Esophagus squamous epithelium (tissue), 5 donors: ENCODE results near the gene EIF2AK3. TPM values are rescaled to one million over a fixed set of nuclear protein-coding genes. Genes with fewer than 3 reads are reported as not detected.

Experiments used
- DNase-seq: peaks from one replicate; lab custom pipeline; 2025; lab: John Stamatoyannopoulos, UW
- H3K27ac ChIP-seq, 4 donors: fragments of 200-600 bp; sonication (generic); one replicate each; pipeline ENCODE4 v1.5.1; 2016 to 2019; ENCODE audit warnings: mild to moderate bottlenecking in 1 of 4
- H3K27me3 ChIP-seq, 4 donors: fragments of 200-600 bp; sonication (generic); 1 replicate in 3 of 4; 2 replicates in 1 of 4; pipeline versions ENCODE4 v1.5.1 to v1.6.0; 2017 to 2021; ENCODE audit warnings: antibody characterized with exemption in 1 of 4
- H3K36me3 ChIP-seq, 3 donors: fragments of 200-600 bp; sonication (generic); one replicate each; pipeline ENCODE4 v1.5.1; 2016 to 2019
- H3K4me1 ChIP-seq, 3 donors: fragments of 200-600 bp; sonication (generic); one replicate each; pipeline ENCODE4 v1.5.1; 2017 to 2019
- H3K4me3 ChIP-seq, 4 donors: fragments of 200-600 bp; sonication (generic); 1 replicate in 3 of 4; 2 replicates in 1 of 4; pipeline ENCODE4 v1.5.1; 2016 to 2019; ENCODE audit warnings: mild to moderate bottlenecking in 2 of 4, moderate library complexity in 1 of 4
- H3K9me3 ChIP-seq, 3 donors: fragments of 200-600 bp; sonication (generic); one replicate each; pipeline ENCODE4 v1.5.1; 2016 to 2019
- CTCF ChIP-seq, 6 experiments: fragments of 450-650 bp in 4 of 6; fragments of 200-600 bp in 2 of 6; sonication (generic) in 2 of 6; IDR thresholded peaks; one replicate each; pipeline ENCODE4 v1.5.1; 2016 to 2019; ENCODE audit warnings: antibody characterized with exemption in 6 of 6, mild to moderate bottlenecking in 4 of 6, moderate library complexity in 4 of 6
- POLR2A ChIP-seq, 4 donors: fragments of 450-650 bp; IDR thresholded peaks; one replicate each; pipeline ENCODE4 v1.6.1; 2017; ENCODE audit warnings: antibody characterized with exemption in 4 of 4, mild to moderate bottlenecking in 4 of 4, moderate library complexity in 3 of 4
- WGBS, 2 donors: methylation state at CpG; one replicate each; pipeline ENCODE4 v1.1.5; 2018; 5-methylcytosine and 5-hydroxymethylcytosine counted together
- intact Hi-C: fragments of 100-400 bp; cut with DNase I; formaldehyde crosslinking; loops from one replicate; pipeline ENCODE4 v1.15.0; 2022
- total RNA-seq, 4 donors: library from RNA; depleted of rRNA; stranded (reverse); fragments of >200 nt; gene quantifications; one replicate each; pipeline ENCODE4 v1.1.0, GENCODE V29; 2016
- donor health status: DM: yes; HTN: yes; CAD: no.

The EIF2AK3 gene
- total RNA-seq, 4 donors from 2014 or later: 12.2 to 16.9 (median 16.7) TPM

GRCh38 chr2:88591698-88592097 is 35.6 kb downstream of the EIF2AK3 start:
- Histone ChIP-seq H3K27ac (no peak overlapping the region), H3K4me1 (no peaks in the 10 kb centered on the region), H3K27me3 (no peaks in the 10 kb centered on the region), H3K9me3 (no peaks in the 10 kb centered on the region), H3K36me3 (peaks cover 0 to 72% (median 13%) of the 10 kb centered on the region in 3 donors), H3K4me3 (no peak overlapping the region)
- intact Hi-C loops: loop anchor here (5.0 kb wide), 1 partner anchor 76 kb away; no protein-coding TSS in a partner anchor
- no peak for DNase-seq
- WGBS, 2 donors: 74 to 77% methylated on average over 2 of the region's 2 CpGs
- TF ChIP-seq POLR2A (IDR thresholded peaks at IDR 0.05) (no peak), CTCF (IDR thresholded peaks at IDR 0.05) (no peak)

GRCh38 chr2:88590998-88591613 is 36.2 kb downstream of the EIF2AK3 start:
- Histone ChIP-seq H3K9me3 (no peaks in the 10 kb centered on the region), H3K36me3 (peaks cover 0 to 78% (median 13%) of the 10 kb centered on the region in 3 donors), H3K27me3 (no peaks in the 10 kb centered on the region), H3K27ac (no peak overlapping the region), H3K4me3 (no peak overlapping the region), H3K4me1 (no peaks in the 10 kb centered on the region)
- intact Hi-C loops: loop anchor here (5.0 kb wide), 1 partner anchor 76 kb away; no protein-coding TSS in a partner anchor
- DNase-seq: no peak
- 88 to 95% methylated on average over 2 of the region's 2 CpGs for WGBS, 2 donors
- TF ChIP-seq CTCF (IDR thresholded peaks at IDR 0.05): peak; percentile 72 to 85 (median 80)
- TF ChIP-seq POLR2A (IDR thresholded peaks at IDR 0.05): no peak

- 78 to 82% methylated on average over 6 of the region's 6 CpGs for WGBS, 2 donors
- H3K4me3 ChIP-seq: no peak overlapping the region
- H3K4me1 ChIP-seq: no peaks in the 10 kb centered on the region
- no peak overlapping the region for H3K27ac ChIP-seq
- DNase-seq: no peak
- TF ChIP-seq POLR2A (IDR thresholded peaks at IDR 0.05) (no peak), CTCF (IDR thresholded peaks at IDR 0.05) (no peak)
- H3K9me3 ChIP-seq: no peaks in the 10 kb centered on the region
- intact Hi-C loops: no loop called here
- no peaks in the 10 kb centered on the region for H3K27me3 ChIP-seq
- H3K36me3 ChIP-seq: peaks cover 8 to 99% (median 17%) of the 10 kb centered on the region in 3 donors
Measured at GRCh38 chr2:88585969-88586368, 41.3 kb downstream of the EIF2AK3 start.

GRCh38 chr2:88582030-88582429 is 45.2 kb downstream of the EIF2AK3 start:
- H3K27me3 ChIP-seq: no peaks in the 10 kb centered on the region
- H3K9me3 ChIP-seq: no peaks in the 10 kb centered on the region
- H3K4me1 ChIP-seq: no peaks in the 10 kb centered on the region
- no peak overlapping the region for H3K27ac ChIP-seq
- TF ChIP-seq CTCF (IDR thresholded peaks at IDR 0.05) (no peak), POLR2A (IDR thresholded peaks at IDR 0.05) (no peak)
- H3K36me3 ChIP-seq: peaks cover 0 to 98% (median 17%) of the 10 kb centered on the region in 3 donors
- 75 to 100% methylated on average over 1 of the region's 1 CpG for WGBS, 2 donors
- intact Hi-C loops: no loop called here
- H3K4me3 ChIP-seq: no peak overlapping the region
- DNase-seq: no peak

- TF ChIP-seq POLR2A (IDR thresholded peaks at IDR 0.05) (no peak), CTCF (IDR thresholded peaks at IDR 0.05) (no peak)
- Histone ChIP-seq H3K9me3 (no peaks in the 10 kb centered on the region), H3K4me3 (no peak overlapping the region), H3K27ac (no peak overlapping the region), H3K4me1 (no peaks in the 10 kb centered on the region), H3K36me3 (peaks cover under 1 to 98% (median 13%) of the 10 kb centered on the region in 3 donors), H3K27me3 (no peaks in the 10 kb centered on the region)
- WGBS, 2 donors: 67 to 89% methylated on average over 1 of the region's 1 CpG
- DNase-seq: no peak
- intact Hi-C loops: no loop called here
Measured at GRCh38 chr2:88580088-88580487, 47.2 kb downstream of the EIF2AK3 start.
